AG04450 (cell line): Measurements from ENCODE around the gene ODAD2. TPM values are rescaled to one million over a fixed set of nuclear protein-coding genes. Genes with fewer than 3 reads are reported as not detected.

ENCODE experiments used
- CTCF ChIA-PET: fragments of 300-600, 350-600 bp; formaldehyde crosslinking; extraction: SDS; loops from one replicate; lab custom pipeline; 2022; ENCODE audit warnings: antibody characterized with exemption, inconsistent platforms; lab: Charles Lee
- POLR2A ChIA-PET: fragments of 350-600 bp; formaldehyde crosslinking; extraction: SDS; loops from one replicate; lab custom pipeline; 2021; ENCODE audit warnings: antibody characterized with exemption, inconsistent platforms; lab: Yijun Ruan, JAX
- DNase-seq: peaks from one replicate; pipeline ENCODE4 v3.0.0-alpha.2; 2011; ENCODE audit warnings: low read depth, low spot score
- H3K27ac ChIP-seq: one replicate; pipeline ENCODE4 v1.5.1; 2012; ENCODE audit warnings: low read depth, low read length, control low read depth
- H3K27me3 ChIP-seq: one replicate; pipeline ENCODE4 v1.6.0; 2012; ENCODE audit warnings: low read length; ENCODE audit not compliant: control insufficient read depth, insufficient read depth
- H3K4me3 ChIP-seq: 2 replicates; pipeline ENCODE4 v1.5.1; 2011; ENCODE audit warnings: mild to moderate bottlenecking, low read depth, low read length, control low read depth
- H3K9me3 ChIP-seq: 2 replicates; pipeline ENCODE4 v1.5.1; 2012; ENCODE audit warnings: low read length; ENCODE audit not compliant: control insufficient read depth, insufficient read depth
- CTCF ChIP-seq: IDR thresholded peaks from 2 replicates; pipeline ENCODE4 v1.5.1; 2011; ENCODE audit warnings: low read depth, low read length, control low read depth, inconsistent platforms
- polyA plus RNA-seq: library from polyadenylated mRNA; depleted of rRNA; stranded (reverse); fragments of >200 nt; gene quantifications from 2 replicates; pipeline ENCODE4 v1.2.3, GENCODE V29; 2011

Gene ODAD2
- polyA plus RNA-seq, 1 experiment: 1.3 TPM

- Histone ChIP-seq H3K27me3 (no peaks in the 10 kb centered on the region), H3K27ac (no peak overlapping the region), H3K9me3 (no peaks in the 10 kb centered on the region), H3K4me3 (no peak overlapping the region)
- no peak for DNase-seq
- ChIA-PET CTCF (interaction anchor here (0.7 kb wide), 1 partner anchor 125 kb away, joined by 3 read pairs; no protein-coding TSS in a partner anchor), POLR2A (no interaction called here)
- TF ChIP-seq CTCF: no peak
Measured at GRCh38 chr10:27899058-27899457, 99.8 kb downstream of the ODAD2 start.

DNA sequence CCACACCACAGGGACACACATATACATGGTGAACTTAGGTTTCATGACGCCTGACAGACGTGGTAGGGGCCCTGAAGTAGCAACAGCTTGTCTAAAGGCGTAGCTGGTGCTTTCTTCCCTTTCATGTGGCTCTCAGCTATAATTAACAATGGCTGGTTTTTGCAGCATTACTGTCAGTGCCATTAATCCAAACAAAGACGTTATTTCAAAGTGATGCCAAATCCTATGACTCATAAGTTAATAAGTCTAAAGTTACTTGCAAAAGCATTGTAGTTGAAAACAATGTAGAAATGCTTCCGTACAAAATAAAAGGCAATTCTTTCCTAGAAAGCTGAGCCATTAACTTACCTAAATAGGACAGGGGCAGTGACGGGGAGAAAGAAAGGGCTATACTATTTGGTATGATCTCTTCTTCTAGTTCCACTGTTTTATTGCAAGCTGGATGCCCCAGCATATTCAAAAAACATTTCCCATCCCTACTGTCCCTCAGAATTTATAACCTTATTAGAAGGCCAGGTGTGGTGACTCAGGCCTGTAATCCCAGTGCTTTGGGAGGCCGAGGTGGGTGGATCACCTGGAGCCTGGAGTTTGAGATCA, 105.4 kb downstream of the ODAD2 start:
- CTCF ChIA-PET: no interaction called here
- H3K4me3 ChIP-seq: no peak overlapping the region
- no peak overlapping the region for H3K27ac ChIP-seq
- no peak for TF ChIP-seq CTCF
- POLR2A ChIA-PET: no interaction called here
- no peaks in the 10 kb centered on the region for H3K9me3 ChIP-seq
- no peaks in the 10 kb centered on the region for H3K27me3 ChIP-seq
- DNase-seq: no peak

DNA sequence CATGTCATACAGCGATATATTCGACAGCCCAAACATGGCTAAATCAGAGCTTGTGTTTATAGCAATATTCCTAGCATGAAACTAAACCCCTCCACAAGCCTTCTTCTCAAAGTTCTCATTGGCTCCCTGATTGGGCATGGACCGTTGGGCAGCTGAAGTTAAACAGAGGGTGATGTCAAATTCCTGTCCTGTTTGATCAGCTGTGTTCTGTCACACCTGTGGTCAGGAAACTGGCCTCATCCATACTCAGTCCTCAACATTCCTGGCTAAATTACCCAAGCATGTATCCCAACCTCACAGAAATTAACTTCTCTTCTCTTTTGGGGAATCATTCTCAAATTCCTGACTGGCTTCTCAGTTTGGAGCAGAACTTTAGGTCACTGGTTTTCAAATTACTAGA, 107.9 kb downstream of the ODAD2 start:
- no peak for DNase-seq
- Histone ChIP-seq H3K27me3 (no peaks in the 10 kb centered on the region), H3K4me3 (no peak overlapping the region), H3K9me3 (no peaks in the 10 kb centered on the region), H3K27ac (no peak overlapping the region)
- CTCF ChIA-PET: no interaction called here
- no peak for TF ChIP-seq CTCF
- POLR2A ChIA-PET: no interaction called here

- DNase-seq: no peak
- CTCF ChIA-PET: no interaction called here
- no peaks in the 10 kb centered on the region for H3K27me3 ChIP-seq
- no peak overlapping the region for H3K27ac ChIP-seq
- no peaks in the 10 kb centered on the region for H3K9me3 ChIP-seq
- POLR2A ChIA-PET: no interaction called here
- H3K4me3 ChIP-seq: no peak overlapping the region
- TF ChIP-seq CTCF: no peak
Measured at GRCh38 chr10:27889518-27889917, 109.4 kb downstream of the ODAD2 start.

DNA sequence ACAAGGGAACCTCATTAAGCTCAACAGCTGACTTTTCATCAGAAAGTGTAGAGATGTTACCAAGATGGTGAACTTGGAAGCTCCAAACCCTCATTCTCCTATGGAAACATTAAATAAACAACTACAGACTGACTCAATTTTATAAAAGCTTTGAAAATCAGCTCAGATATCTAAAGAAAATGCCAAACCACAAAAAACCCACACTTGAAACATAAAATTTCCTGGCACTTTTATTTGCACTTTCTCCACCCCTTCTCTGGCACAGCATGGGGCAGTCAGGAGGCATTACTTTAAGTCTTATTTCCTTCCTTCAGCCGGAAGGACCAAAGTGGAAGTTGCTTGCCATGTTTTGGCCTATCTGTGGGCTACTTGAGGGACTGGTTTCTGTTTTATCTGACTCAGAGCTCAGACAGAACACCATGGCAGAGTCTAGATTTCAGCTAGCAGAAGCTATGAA, 114.7 kb downstream of the ODAD2 start:
- Histone ChIP-seq H3K27me3 (no peaks in the 10 kb centered on the region), H3K9me3 (no peaks in the 10 kb centered on the region), H3K4me3 (no peak overlapping the region), H3K27ac (no peak overlapping the region)
- ChIA-PET CTCF (interaction anchor here (0.9 kb wide), 1 partner anchor 357 kb away, joined by 3 read pairs; no protein-coding TSS in a partner anchor), POLR2A (no interaction called here)
- TF ChIP-seq CTCF: no peak
- DNase-seq: no peak
